ENCODE measurements around the gene PDE8B.

DNA sequence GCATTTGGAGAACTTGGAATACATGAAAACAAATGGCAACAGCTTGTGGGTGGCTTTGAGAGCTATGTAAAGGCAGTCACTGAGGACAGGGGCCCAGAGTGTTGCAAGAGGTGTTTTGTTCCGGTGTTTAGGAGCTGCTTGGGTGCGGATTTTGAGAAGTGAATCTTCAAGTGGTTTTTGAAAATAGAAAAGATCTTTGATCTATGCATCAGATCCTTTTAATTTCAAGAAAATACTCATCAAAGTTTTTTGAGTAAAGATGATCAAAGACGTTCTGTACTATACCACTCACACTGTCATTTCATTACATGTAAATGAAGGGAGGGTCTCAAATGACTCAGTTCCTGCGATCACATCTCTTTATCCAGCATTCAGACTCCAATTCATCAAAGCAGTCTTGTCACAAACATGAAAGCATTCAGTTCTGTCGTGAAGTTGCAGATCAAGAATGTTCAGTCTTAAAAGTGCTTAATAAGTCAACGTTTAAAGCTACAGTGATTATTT lies 169.1 kb downstream of the PDE8B start:
- no peak for TF ChIP-seq TAF1 (IDR thresholded peaks at IDR 0.05; ENCODE audit: low read depth)
- TF ChIP-seq, protein P1, sequence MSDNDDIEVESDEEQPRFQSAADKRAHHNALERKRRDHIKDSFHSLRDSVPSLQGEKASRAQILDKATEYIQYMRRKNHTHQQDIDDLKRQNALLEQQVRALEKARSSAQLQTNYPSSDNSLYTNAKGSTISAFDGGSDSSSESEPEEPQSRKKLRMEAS (IDR thresholded peaks at IDR 0.05), result no peak
- TF ChIP-seq, protein P2, sequence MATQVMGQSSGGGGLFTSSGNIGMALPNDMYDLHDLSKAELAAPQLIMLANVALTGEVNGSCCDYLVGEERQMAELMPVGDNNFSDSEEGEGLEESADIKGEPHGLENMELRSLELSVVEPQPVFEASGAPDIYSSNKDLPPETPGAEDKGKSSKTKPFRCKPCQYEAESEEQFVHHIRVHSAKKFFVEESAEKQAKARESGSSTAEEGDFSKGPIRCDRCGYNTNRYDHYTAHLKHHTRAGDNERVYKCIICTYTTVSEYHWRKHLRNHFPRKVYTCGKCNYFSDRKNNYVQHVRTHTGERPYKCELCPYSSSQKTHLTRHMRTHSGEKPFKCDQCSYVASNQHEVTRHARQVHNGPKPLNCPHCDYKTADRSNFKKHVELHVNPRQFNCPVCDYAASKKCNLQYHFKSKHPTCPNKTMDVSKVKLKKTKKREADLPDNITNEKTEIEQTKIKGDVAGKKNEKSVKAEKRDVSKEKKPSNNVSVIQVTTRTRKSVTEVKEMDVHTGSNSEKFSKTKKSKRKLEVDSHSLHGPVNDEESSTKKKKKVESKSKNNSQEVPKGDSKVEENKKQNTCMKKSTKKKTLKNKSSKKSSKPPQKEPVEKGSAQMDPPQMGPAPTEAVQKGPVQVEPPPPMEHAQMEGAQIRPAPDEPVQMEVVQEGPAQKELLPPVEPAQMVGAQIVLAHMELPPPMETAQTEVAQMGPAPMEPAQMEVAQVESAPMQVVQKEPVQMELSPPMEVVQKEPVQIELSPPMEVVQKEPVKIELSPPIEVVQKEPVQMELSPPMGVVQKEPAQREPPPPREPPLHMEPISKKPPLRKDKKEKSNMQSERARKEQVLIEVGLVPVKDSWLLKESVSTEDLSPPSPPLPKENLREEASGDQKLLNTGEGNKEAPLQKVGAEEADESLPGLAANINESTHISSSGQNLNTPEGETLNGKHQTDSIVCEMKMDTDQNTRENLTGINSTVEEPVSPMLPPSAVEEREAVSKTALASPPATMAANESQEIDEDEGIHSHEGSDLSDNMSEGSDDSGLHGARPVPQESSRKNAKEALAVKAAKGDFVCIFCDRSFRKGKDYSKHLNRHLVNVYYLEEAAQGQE (IDR thresholded peaks at IDR 0.05; ENCODE audit: low read depth), result no peak
- TF ChIP-seq CREB1 (IDR thresholded peaks at IDR 0.05; ENCODE audit: low read depth), result no peak
- TF ChIP-seq CEBPB (IDR thresholded peaks at IDR 0.05), result no peak

All from Ishikawa (cell line).